Smooth muscle cell (in vitro differentiated cells): ENCODE data around the gene CPT1C. TPM values are rescaled to one million over a fixed set of nuclear protein-coding genes. Genes with fewer than 3 reads are reported as not detected.
A peak's percentile ranks its signal among the peaks of the same experiment; 100 is the strongest.

Experiments
- DNase-seq: peaks from one replicate; lab custom pipeline; 2025; ENCODE audit not compliant: unreplicated experiment; lab: John Stamatoyannopoulos, UW
- H2AFZ ChIP-seq: fragments of 200-600 bp; sonication (generic); 2 replicates; pipeline ENCODE4 v1.6.0; 2016; ENCODE audit warnings: antibody characterized with exemption, low read depth, mild to moderate bottlenecking
- H3F3A ChIP-seq: fragments of 200-600 bp; sonication (generic); 2 replicates; pipeline ENCODE4 v1.6.0; 2017; ENCODE audit warnings: antibody characterized with exemption, low read depth
- H3K27ac ChIP-seq: fragments of 200-600 bp; sonication (generic); 2 replicates; pipeline ENCODE4 v1.5.1; 2016; ENCODE audit warnings: low read depth, mild to moderate bottlenecking
- H3K27me3 ChIP-seq: fragments of 200-600 bp; sonication (generic); 2 replicates; pipeline ENCODE4 v1.6.1; 2016; ENCODE audit warnings: low read depth, mild to moderate bottlenecking
- H3K36me3 ChIP-seq: fragments of 200-600 bp; sonication (generic); 2 replicates; pipeline ENCODE4 v1.5.1; 2016; ENCODE audit warnings: low read depth
- H3K4me1 ChIP-seq: fragments of 200-600 bp; sonication (generic); 2 replicates; pipeline ENCODE4 v1.5.1; 2016; ENCODE audit warnings: low read depth
- H3K4me2 ChIP-seq: fragments of 200-600 bp; sonication (generic); 2 replicates; pipeline ENCODE4 v1.6.0; 2016; ENCODE audit warnings: mild to moderate bottlenecking
- H3K4me3 ChIP-seq: fragments of 200-600 bp; sonication (generic); 2 replicates; pipeline ENCODE4 v1.5.1; 2016; ENCODE audit warnings: mild to moderate bottlenecking
- H3K79me2 ChIP-seq: fragments of 200-600 bp; sonication (generic); 2 replicates; pipeline ENCODE4 v1.6.0; 2016; ENCODE audit warnings: low read depth, mild to moderate bottlenecking
- H3K9ac ChIP-seq: fragments of 200-600 bp; sonication (generic); 2 replicates; pipeline ENCODE4 v1.6.0; 2016; ENCODE audit warnings: low read depth
- H3K9me3 ChIP-seq: fragments of 200-600 bp; sonication (generic); replicated peaks from 2 replicates; pipeline ENCODE4 v1.5.1; 2016; ENCODE audit warnings: low read depth
- H4K20me1 ChIP-seq: fragments of 200-600 bp; sonication (generic); 2 replicates; pipeline ENCODE4 v1.6.0; 2016; ENCODE audit warnings: low read depth
- CTCF ChIP-seq: fragments of 200-600 bp; sonication (generic); IDR thresholded peaks from 2 replicates; pipeline ENCODE4 v1.5.1; 2017; ENCODE audit warnings: borderline replicate concordance, mild to moderate bottlenecking, antibody characterized with exemption; ENCODE audit not compliant: insufficient read depth, poor library complexity, severe bottlenecking
- WGBS: methylation state at CpG from one replicate; pipeline ENCODE4 v1.1.7; 2016; ENCODE audit warnings: low lambda C conversion rate; 5-methylcytosine and 5-hydroxymethylcytosine counted together
- polyA plus RNA-seq: library from polyadenylated mRNA; unstranded; fragments of >200 nt; fragmentation: Nextera tagmentation; extraction: Ambion mirVana; gene quantifications from 2 replicates; pipeline ENCODE4 v1.2.1, GENCODE V29; 2016
- total RNA-seq: library from RNA; depleted of rRNA; stranded (reverse); fragments of >200 nt; gene quantifications from 2 replicates; pipeline ENCODE4 v1.2.3, GENCODE V29; 2014

The CPT1C gene
- total and polyA plus RNA-seq, 2 experiments from 2014 or later: 19.7 to 20.0 TPM

- H3K36me3 ChIP-seq: no peaks in the 10 kb centered on the region
- H3K9me3 ChIP-seq: no peaks in the 10 kb centered on the region
- no peak for DNase-seq
- H3K79me2 ChIP-seq: peaks cover 55% of the 10 kb centered on the region
- no peak overlapping the region for H3K27ac ChIP-seq
- no peak overlapping the region for H3K9ac ChIP-seq
- peaks cover 13% of the 10 kb centered on the region for H3F3A ChIP-seq
- 97% methylated on average over 19 of the region's 19 CpGs for WGBS
- no peaks in the 10 kb centered on the region for H3K27me3 ChIP-seq
- H3K4me1 ChIP-seq: peaks cover 16% of the 10 kb centered on the region
- H3K4me3 ChIP-seq: no peak overlapping the region
- peaks cover 70% of the 10 kb centered on the region for H4K20me1 ChIP-seq
- no peak for TF ChIP-seq CTCF
- no peak overlapping the region for H2AFZ ChIP-seq
- no peak overlapping the region for H3K4me2 ChIP-seq
Observed at GRCh38 chr19:49681830-49682229, 9.1 kb upstream of the CPT1C start.

- no peak for TF ChIP-seq CTCF
- Histone ChIP-seq H3K4me1 (peaks cover 16% of the 10 kb centered on the region), H3K4me2 (no peak overlapping the region), H3K4me3 (no peak overlapping the region), H4K20me1 (peaks cover 74% of the 10 kb centered on the region), H3K9me3 (no peaks in the 10 kb centered on the region), H3K36me3 (no peaks in the 10 kb centered on the region), H3K79me2 (peaks cover 53% of the 10 kb centered on the region), H3K27ac (no peak overlapping the region), H3K27me3 (no peaks in the 10 kb centered on the region), H2AFZ (no peak overlapping the region), H3K9ac (no peak overlapping the region), H3F3A (peaks cover 13% of the 10 kb centered on the region)
- WGBS: 98% methylated on average over 8 of the region's 8 CpGs
- DNase-seq: no peak
Observed at GRCh38 chr19:49682274-49682673, 8.6 kb upstream of the CPT1C start.

GRCh38 chr19:49683814-49684250, 7.1 kb upstream of the CPT1C start:
- Histone ChIP-seq H3K9ac (no peak overlapping the region), H2AFZ (no peak overlapping the region), H3F3A (peaks cover 4% of the 10 kb centered on the region), H4K20me1 (peaks cover 65% of the 10 kb centered on the region), H3K9me3 (no peaks in the 10 kb centered on the region), H3K36me3 (no peaks in the 10 kb centered on the region), H3K4me3 (no peak overlapping the region), H3K79me2 (peaks cover 38% of the 10 kb centered on the region), H3K27ac (no peak overlapping the region), H3K4me1 (peaks cover 15% of the 10 kb centered on the region), H3K4me2 (no peak overlapping the region), H3K27me3 (no peaks in the 10 kb centered on the region)
- DNase-seq: no peak
- 96% methylated on average over 18 of the region's 18 CpGs for WGBS
- no peak for TF ChIP-seq CTCF

- Histone ChIP-seq H2AFZ (no peak overlapping the region), H3K4me1 (peaks cover 9% of the 10 kb centered on the region), H4K20me1 (peaks cover 62% of the 10 kb centered on the region), H3K36me3 (no peaks in the 10 kb centered on the region), H3K4me3 (no peak overlapping the region), H3K27me3 (no peaks in the 10 kb centered on the region), H3K4me2 (no peak overlapping the region), H3F3A (no peaks in the 10 kb centered on the region), H3K79me2 (peaks cover 32% of the 10 kb centered on the region), H3K9me3 (no peaks in the 10 kb centered on the region), H3K9ac (no peak overlapping the region), H3K27ac (no peak overlapping the region)
- TF ChIP-seq CTCF: peak; percentile 33
- WGBS: 92% methylated on average over 30 of the region's 35 CpGs
- no peak for DNase-seq
Observed at GRCh38 chr19:49684251-49684982, 6.5 kb upstream of the CPT1C start.
